DOHH2 (cell line): ENCODE results near the gene FLNB.

Source experiments
- EZH2phosphoT487 ChIP-seq: fragments of 200-600 bp; sonication (generic); IDR thresholded peaks from 2 replicates; pipeline ENCODE4 v1.6.1; 2017; ENCODE audit warnings: borderline replicate concordance, mild to moderate bottlenecking, antibody characterized with exemption, low read length, moderate library complexity, mixed read lengths
- TF ChIP-seq, protein P1 (sequence below): fragments of 200-600 bp; sonication (generic); IDR thresholded peaks from one replicate; pipeline ENCODE4 v1.5.1; 2014; ENCODE audit warnings: antibody characterized with exemption, mild to moderate bottlenecking, low read depth, low read length; ENCODE audit not compliant: poor library complexity, severe bottlenecking

DNA sequence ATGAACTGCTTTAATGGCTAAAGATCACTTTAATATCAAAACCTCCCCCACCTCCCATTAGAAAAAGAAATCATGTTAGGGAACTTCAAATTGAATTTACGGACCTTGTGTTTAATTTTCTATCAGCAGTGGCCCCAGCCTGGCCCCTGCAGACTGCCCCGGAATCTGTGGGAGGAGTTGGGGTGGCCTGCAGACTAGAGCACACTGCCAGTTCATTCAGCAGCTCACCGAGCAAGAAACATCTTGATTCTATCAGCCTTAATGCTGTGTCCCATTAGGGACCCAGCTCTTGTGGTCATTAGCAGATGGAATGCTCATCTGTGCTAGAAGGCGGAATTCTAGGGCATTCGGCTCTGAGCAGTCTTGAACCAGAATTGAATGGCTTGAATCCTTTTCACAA, 54.2 kb downstream of the FLNB start:
- TF ChIP-seq, protein P1, sequence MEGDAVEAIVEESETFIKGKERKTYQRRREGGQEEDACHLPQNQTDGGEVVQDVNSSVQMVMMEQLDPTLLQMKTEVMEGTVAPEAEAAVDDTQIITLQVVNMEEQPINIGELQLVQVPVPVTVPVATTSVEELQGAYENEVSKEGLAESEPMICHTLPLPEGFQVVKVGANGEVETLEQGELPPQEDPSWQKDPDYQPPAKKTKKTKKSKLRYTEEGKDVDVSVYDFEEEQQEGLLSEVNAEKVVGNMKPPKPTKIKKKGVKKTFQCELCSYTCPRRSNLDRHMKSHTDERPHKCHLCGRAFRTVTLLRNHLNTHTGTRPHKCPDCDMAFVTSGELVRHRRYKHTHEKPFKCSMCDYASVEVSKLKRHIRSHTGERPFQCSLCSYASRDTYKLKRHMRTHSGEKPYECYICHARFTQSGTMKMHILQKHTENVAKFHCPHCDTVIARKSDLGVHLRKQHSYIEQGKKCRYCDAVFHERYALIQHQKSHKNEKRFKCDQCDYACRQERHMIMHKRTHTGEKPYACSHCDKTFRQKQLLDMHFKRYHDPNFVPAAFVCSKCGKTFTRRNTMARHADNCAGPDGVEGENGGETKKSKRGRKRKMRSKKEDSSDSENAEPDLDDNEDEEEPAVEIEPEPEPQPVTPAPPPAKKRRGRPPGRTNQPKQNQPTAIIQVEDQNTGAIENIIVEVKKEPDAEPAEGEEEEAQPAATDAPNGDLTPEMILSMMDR, result no peak
- TF ChIP-seq EZH2phosphoT487, result no peak
